ENCODE results near the gene AMIGO1. TPM values are rescaled to one million over a fixed set of nuclear protein-coding genes. Genes with fewer than 3 reads are reported as not detected.

Gene AMIGO1, protein sequence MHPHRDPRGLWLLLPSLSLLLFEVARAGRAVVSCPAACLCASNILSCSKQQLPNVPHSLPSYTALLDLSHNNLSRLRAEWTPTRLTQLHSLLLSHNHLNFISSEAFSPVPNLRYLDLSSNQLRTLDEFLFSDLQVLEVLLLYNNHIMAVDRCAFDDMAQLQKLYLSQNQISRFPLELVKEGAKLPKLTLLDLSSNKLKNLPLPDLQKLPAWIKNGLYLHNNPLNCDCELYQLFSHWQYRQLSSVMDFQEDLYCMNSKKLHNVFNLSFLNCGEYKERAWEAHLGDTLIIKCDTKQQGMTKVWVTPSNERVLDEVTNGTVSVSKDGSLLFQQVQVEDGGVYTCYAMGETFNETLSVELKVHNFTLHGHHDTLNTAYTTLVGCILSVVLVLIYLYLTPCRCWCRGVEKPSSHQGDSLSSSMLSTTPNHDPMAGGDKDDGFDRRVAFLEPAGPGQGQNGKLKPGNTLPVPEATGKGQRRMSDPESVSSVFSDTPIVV
- 1.2 and 1.4 TPM in 2 replicates for total RNA-seq (2014; rRNA removed; shearing (Covaris generic))
- 0.79 and 1.1 TPM in 2 replicates for polyA plus RNA-seq (2014; cell fraction: nucleus; rRNA removed)

GRCh38 chr1:109509176-109510134, at the start of gene AMIGO1:
AMIGO1 (minus strand) TSS chr1:109509727; CDS start chr1:109508912, 815 bp downstream.
- DNase-seq (ENCODE audit: extremely low read depth, low read depth), result no peak

DNA sequence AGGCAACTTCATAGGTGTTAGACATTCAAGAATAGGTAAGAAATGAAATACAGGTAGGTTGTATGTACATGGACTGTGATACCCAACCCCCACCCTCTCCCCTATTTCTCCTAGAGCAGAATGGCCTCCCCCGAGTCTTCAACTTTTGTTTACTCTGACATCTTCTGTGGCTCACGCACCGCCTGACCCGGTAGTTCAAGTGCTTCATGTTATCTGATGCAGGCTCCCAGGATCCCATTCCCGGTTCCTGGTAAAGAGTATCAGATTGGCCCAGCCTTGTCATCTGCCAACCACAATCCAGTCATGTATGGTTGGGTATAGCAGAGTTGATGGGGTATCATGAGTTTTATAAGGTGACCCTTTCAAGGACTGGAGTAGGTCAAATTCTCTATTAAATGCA, 48.0 kb upstream of the AMIGO1 start:
- no peak for DNase-seq (ENCODE audit: extremely low read depth, low read depth)

DNA sequence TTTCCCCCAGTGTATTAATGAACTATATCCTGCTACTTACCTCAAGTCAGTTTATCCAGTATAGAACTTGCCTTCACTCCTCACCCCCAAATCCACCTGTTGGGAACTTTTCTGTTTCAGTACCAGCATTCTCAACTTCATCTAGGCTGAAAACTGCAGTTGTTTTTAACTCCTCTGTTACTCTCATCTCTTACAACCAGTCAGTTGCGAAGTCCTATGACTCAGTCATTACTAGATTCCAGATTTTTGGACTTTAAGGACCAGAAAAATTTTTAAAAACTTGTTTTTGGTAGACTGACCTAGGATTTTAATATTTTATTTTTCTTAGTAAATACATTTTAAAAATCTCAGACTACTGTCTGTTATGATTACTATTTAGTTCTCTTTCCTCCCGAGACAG, 47.0 kb upstream of the AMIGO1 start:
- no peak for DNase-seq (ENCODE audit: extremely low read depth, low read depth)

- peak; percentile 89 for DNase-seq (ENCODE audit: extremely low read depth, low read depth)
Measured at GRCh38 chr1:109548321-109549267, 39.1 kb upstream of the AMIGO1 start, which contains the start of gene GNAI3. GNAI3 (plus strand) TSS chr1:109548615; CDS start chr1:109548721, 106 bp downstream.

DNA sequence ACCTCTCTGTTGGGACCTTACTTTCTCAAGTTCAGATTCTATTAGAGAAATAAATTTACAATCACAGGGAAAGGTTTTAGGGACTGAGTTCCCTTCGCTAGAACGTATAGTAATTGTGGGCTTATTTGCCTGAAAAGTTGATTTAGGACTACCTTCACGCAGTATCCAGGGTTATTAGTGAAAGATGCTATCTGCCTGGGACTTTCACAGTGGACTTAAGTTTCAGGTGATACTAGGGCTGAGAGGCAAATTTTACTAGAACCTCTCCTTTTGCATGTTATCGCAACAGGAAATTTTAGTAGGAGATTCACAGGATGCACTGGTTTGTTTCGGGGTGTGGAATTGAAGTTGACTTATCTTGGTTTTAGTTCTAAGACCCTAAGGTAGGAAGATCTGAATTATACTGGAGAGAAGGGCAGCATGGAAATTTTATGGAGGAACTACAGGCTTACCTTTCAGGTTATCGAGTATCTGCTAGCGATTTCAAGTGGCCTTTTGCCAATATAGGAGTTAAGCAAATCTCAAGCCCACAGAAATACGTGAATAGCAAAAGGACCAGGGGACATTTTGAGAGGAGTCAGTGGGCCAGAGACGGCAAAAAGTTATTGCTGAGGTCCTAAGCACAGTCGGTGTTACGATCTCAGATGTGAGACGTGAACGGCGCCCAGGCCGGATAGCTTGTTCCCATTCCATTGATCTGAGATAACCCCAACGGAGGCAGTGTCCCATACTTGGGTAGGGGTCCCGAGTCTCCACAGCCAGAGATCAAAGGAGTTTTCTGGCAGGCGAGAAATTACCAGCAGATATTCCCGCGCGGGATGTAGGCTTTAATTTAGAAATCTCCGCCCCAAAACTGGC, 38.2 kb upstream of the AMIGO1 start:
- DNase-seq (ENCODE audit: extremely low read depth, low read depth), result no peak

DNA sequence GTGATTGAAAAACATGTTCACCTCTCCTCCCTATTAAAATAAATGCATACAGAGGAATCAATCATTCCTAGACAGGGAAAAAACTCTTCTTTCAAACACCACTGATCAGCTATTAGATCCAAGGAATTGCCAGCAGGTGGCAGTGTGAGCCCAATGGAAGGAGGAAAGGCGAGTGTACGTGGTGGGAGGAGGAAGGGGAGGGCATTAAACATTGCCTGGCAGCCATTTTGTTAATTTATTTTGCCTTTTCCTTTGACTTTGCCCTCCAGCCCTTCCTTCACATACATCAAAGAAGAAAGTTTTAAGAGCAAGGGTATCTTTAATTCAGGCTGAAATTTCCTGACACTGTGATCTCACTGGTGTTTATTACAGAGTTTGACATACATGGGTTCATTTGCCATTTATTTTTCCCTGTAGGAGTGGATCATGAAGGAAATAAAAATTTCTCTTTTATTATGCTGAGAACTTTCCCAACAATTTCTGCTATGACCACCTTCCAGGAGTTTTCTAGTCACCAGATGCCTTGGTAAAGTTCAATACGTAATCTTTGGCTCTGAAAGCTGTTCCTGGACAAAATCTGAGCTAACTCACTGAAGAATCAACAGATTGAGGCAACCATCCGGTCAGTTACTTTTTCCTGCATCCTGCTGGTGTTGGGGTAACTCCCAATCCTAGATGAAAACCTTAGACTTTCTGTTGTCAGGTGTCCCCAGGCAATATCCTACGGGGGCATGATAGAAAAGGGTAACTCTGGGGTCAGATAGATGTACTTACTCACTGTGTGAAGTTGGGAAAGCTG, 37.0 kb upstream of the AMIGO1 start:
- DNase-seq (ENCODE audit: extremely low read depth, low read depth), result peak; percentile 88

DNA sequence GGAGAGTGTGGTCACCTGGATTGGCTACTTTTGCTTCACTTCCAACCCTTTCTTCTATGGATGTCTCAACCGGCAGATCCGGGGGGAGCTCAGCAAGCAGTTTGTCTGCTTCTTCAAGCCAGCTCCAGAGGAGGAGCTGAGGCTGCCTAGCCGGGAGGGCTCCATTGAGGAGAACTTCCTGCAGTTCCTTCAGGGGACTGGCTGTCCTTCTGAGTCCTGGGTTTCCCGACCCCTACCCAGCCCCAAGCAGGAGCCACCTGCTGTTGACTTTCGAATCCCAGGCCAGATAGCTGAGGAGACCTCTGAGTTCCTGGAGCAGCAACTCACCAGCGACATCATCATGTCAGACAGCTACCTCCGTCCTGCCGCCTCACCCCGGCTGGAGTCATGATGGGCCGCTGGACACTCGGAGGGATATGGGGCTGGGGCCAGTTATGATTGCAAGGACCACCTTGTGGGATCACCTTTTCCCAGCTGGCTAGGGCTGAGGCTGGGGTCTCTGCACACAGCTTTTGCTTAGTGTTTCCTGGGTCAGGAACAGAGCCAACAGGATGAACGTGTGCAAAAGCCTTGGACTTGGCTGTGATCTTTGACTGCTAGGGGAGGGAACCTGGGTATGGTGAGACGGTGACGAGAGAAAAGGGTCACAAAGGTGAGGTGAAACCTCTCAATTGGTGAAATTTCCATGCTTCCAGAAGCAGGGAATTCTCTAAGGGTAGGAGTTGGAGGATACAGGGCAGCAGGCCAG, 34.6 kb upstream of the AMIGO1 start:
- DNase-seq (ENCODE audit: extremely low read depth, low read depth), result no peak

- DNase-seq (ENCODE audit: extremely low read depth, low read depth), result no peak
Measured at GRCh38 chr1:109543283-109543987, 33.9 kb upstream of the AMIGO1 start.

GRCh38 chr1:109542657-109543056, 33.1 kb upstream of the AMIGO1 start:
- no peak for DNase-seq (ENCODE audit: extremely low read depth, low read depth)

- no peak for DNase-seq (ENCODE audit: extremely low read depth, low read depth)
Measured at GRCh38 chr1:109541102-109541501, 31.6 kb upstream of the AMIGO1 start.

DNA sequence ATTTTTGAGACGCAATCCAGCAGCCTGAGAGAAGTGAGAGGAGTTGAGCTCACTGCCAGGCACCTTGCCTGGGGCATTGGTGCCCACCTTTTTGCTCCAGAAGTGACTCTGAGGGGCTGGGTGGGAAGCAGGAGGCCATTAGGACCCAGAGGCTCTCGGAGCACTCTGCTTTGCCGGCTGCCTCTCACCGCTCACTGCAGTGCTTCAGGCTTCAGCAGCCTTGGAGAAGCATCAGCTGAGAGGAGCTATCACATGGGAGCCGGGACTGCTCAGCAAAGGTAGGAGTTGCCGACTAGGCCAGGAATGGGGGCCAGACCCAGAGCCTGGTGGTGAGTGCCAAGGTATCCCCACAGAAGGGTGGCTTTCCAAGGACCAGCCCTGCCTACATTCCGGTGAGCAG, 30.1 kb upstream of the AMIGO1 start, which contains the start of gene GPR61:
GPR61 (plus strand) TSS at position 197 of the 400 bp plus-strand sequence. CDS start 3,151 bp downstream, outside the sequence.
- no peak for DNase-seq (ENCODE audit: extremely low read depth, low read depth)

DNA sequence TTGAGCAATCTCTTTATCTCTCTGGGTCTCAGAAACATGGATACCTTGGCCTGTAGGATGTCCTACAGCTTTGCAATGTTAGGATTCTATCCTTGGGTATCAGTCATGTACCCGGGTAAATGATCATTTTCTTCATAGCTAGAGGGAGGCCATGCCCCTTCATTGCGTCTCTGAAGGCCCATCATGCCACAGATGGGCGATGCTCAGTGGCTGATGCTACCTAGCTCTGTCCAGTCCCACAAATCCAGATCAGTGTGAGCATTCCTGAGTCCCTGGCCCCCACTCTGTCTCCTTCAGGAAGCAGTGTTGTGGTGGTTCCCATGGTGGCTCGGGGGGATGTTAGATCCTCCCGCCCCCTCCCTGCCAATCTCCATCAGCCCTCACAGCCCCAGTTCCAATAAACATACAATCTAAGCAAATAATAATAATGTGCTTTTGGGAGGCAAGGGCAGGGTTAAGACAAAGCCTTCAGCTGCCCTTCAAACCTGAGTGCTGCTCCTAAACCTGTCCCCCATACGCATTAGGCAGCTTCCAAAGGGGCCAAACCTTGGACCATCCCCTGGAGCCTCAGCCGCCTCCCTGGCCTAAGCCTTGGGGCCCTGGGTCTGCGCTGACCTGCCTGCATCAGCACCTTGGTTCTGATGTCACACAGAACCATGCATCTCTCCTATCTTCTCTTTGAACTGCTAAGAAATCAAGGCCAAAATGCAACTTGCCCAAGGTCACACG, 29.5 kb upstream of the AMIGO1 start:
- DNase-seq (ENCODE audit: extremely low read depth, low read depth), result no peak

DNA sequence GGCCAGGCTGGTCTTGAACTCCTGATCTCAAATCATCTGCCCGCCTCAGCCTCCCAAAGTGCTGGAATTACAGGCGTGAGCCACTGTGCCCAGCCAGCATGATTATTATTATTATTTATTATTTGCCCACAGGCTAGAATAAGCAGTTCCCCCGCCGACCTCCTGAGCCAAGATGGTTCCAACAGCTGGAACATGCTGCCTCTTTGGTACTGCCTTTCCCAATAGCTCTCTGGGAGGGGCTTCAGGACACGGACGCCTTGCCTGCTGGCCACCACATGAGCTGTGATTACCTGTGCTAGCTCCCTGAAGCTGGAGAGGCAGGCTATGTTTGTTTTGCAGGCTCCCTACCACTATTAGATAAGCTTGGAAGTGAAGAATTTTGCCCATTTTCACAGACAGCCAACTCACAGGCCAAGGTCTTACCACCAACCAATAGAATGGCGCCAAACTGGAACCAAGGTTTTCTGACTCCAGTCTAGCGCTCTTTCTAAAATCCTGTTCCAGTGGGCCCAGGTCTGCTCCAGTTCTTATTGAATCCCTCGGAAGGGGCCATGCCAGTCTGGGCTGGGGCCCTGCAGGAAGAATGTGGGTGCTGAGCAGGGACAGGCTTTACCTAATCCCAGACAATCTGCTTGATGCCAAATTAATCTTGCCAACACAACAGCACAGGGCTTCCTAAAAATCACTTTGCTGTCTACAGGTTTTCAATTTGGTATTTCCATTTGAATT, 28.1 kb upstream of the AMIGO1 start:
- DNase-seq (ENCODE audit: extremely low read depth, low read depth), result no peak

- no peak for DNase-seq (ENCODE audit: extremely low read depth, low read depth)
Measured at GRCh38 chr1:109535971-109536491, 26.5 kb upstream of the AMIGO1 start.

GRCh38 chr1:109535481-109535880, 26.0 kb upstream of the AMIGO1 start:
- DNase-seq (ENCODE audit: extremely low read depth, low read depth), result no peak
